ENCODE data around the gene PPM1H.

GRCh38 chr12:62770381-62770780, 164.6 kb downstream of the PPM1H start:
- TF ChIP-seq, protein P1, sequence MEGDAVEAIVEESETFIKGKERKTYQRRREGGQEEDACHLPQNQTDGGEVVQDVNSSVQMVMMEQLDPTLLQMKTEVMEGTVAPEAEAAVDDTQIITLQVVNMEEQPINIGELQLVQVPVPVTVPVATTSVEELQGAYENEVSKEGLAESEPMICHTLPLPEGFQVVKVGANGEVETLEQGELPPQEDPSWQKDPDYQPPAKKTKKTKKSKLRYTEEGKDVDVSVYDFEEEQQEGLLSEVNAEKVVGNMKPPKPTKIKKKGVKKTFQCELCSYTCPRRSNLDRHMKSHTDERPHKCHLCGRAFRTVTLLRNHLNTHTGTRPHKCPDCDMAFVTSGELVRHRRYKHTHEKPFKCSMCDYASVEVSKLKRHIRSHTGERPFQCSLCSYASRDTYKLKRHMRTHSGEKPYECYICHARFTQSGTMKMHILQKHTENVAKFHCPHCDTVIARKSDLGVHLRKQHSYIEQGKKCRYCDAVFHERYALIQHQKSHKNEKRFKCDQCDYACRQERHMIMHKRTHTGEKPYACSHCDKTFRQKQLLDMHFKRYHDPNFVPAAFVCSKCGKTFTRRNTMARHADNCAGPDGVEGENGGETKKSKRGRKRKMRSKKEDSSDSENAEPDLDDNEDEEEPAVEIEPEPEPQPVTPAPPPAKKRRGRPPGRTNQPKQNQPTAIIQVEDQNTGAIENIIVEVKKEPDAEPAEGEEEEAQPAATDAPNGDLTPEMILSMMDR (IDR thresholded peaks at IDR 0.05), result no peak
- no peak for TF ChIP-seq POLR2A (IDR thresholded peaks at IDR 0.05)

All from adrenal gland (tissue), 5 donors.